ENCODE data around the gene HCFC2. TPM values are rescaled to one million over a fixed set of nuclear protein-coding genes. Genes with fewer than 3 reads are reported as not detected.

Gene HCFC2
- total and polyA plus RNA-seq, 2 experiments from 2014 or later, result 16.6 to 24.0 TPM

GRCh38 chr12:104080764-104081163 is 16.4 kb downstream of the HCFC2 start:
- Histone ChIP-seq H2AFZ (no peak overlapping the region), H3K36me3 (ENCODE audit: low read depth) (peaks cover 50% of the 10 kb centered on the region), H3K79me2 (ENCODE audit: insufficient read depth) (peaks cover 60% of the 10 kb centered on the region), H3K9me2 (ENCODE audit: insufficient read depth) (no peaks in the 10 kb centered on the region), H3F3A (ENCODE audit: insufficient read depth) (no peaks in the 10 kb centered on the region), H3K4me3 (no peak overlapping the region), H3K9me3 (ENCODE audit: low read depth) (no peaks in the 10 kb centered on the region), H3K4me1 (ENCODE audit: insufficient read depth) (no peaks in the 10 kb centered on the region), H3K9ac (no peak overlapping the region), H3K27ac (no peak overlapping the region), H4K20me1 (ENCODE audit: insufficient read depth) (no peaks in the 10 kb centered on the region), H3K27me3 (replicated peaks; ENCODE audit: insufficient read depth) (no peaks in the 10 kb centered on the region), H3K4me2 (ENCODE audit: unreplicated experiment) (no peak overlapping the region)
- WGBS, 2 experiments (ENCODE audit: low coverage in 1 of 2, low lambda C conversion rate in 2 of 2, missing lambda C conversion rate in 2 of 2), result 94 to 97% methylated on average over 1 of the region's 1 CpG
- DNase-seq, result no peak
- TF ChIP-seq EZH2phosphoT487 (IDR thresholded peaks at IDR 0.05; ENCODE audit: insufficient read depth, low read depth) (no peak), EZH2 (IDR thresholded peaks at IDR 0.05; ENCODE audit: insufficient read depth, poor library complexity, severe bottlenecking) (no peak)
- in situ Hi-C loops (cut with MboI), result no loop called here

DNA sequence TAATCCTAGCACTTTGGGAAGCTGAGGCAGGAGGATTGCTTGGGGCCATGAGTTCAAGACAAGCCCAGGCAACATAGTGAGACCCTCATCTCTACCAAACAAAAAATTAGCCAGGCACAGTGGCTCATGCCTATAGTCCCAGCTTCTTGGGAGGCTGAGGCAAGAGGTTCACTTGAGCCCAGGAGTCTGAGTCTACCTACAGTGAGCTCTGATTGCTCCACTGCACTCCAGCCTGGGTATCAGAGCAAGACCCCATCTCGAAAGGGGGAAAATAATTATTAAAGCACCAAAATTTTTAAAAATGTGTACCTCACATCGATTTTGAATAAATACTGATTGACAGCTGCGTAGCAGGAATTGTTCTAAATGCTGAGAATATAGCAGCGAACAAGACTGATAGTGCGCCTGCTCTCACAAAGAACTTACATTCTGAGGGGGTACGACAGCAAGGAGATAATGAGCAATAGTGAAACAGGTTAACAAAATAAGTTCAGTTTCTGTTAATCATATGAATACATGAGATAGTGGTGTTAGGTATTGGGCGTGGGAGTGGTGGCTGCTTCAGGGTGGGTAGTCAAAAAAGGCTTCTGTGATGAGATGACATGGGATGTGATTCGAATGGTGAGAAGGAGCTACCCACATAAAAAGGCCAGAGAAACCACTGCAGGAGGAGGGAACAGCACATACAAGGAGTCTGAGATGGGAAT is 19.6 kb downstream of the HCFC2 start:
- no peak overlapping the region for H3K4me2 ChIP-seq (ENCODE audit: unreplicated experiment)
- in situ Hi-C loops (cut with MboI), result no loop called here
- no peaks in the 10 kb centered on the region for H3K27me3 ChIP-seq (replicated peaks; ENCODE audit: insufficient read depth)
- no peak overlapping the region for H3K9ac ChIP-seq
- no peaks in the 10 kb centered on the region for H3K9me3 ChIP-seq (ENCODE audit: low read depth)
- no peak for DNase-seq
- no peaks in the 10 kb centered on the region for H4K20me1 ChIP-seq (ENCODE audit: insufficient read depth)
- peaks cover 76% of the 10 kb centered on the region for H3K36me3 ChIP-seq (ENCODE audit: low read depth)
- no peak overlapping the region for H3K27ac ChIP-seq
- no peak for TF ChIP-seq EZH2phosphoT487 (IDR thresholded peaks at IDR 0.05; ENCODE audit: insufficient read depth, low read depth)
- no peak for TF ChIP-seq EZH2 (IDR thresholded peaks at IDR 0.05; ENCODE audit: insufficient read depth, poor library complexity, severe bottlenecking)
- H3K4me1 ChIP-seq (ENCODE audit: insufficient read depth), result no peaks in the 10 kb centered on the region
- H3K79me2 ChIP-seq (ENCODE audit: insufficient read depth), result peaks cover 28% of the 10 kb centered on the region
- H3K9me2 ChIP-seq (ENCODE audit: insufficient read depth), result no peaks in the 10 kb centered on the region
- no peaks in the 10 kb centered on the region for H3F3A ChIP-seq (ENCODE audit: insufficient read depth)
- 97 to 98% methylated on average over 8 of the region's 8 CpGs for WGBS, 2 experiments (ENCODE audit: low coverage in 1 of 2, low lambda C conversion rate in 2 of 2, missing lambda C conversion rate in 2 of 2)
- no peak overlapping the region for H3K4me3 ChIP-seq
- no peak overlapping the region for H2AFZ ChIP-seq

- Histone ChIP-seq H3K36me3 (ENCODE audit: low read depth) (peaks cover 81% of the 10 kb centered on the region), H3K4me3 (no peak overlapping the region), H3K79me2 (ENCODE audit: insufficient read depth) (no peaks in the 10 kb centered on the region; the same call in 1 of the 2 replicates), H3K4me2 (ENCODE audit: unreplicated experiment) (no peak overlapping the region), H3K4me1 (ENCODE audit: insufficient read depth) (no peaks in the 10 kb centered on the region), H3K9me3 (ENCODE audit: low read depth) (no peaks in the 10 kb centered on the region), H3K9ac (no peak overlapping the region), H3K27me3 (replicated peaks; ENCODE audit: insufficient read depth) (no peaks in the 10 kb centered on the region), H3K27ac (no peak overlapping the region), H4K20me1 (ENCODE audit: insufficient read depth) (no peaks in the 10 kb centered on the region), H2AFZ (no peak overlapping the region), H3F3A (ENCODE audit: insufficient read depth) (no peaks in the 10 kb centered on the region), H3K9me2 (ENCODE audit: insufficient read depth) (no peaks in the 10 kb centered on the region)
- TF ChIP-seq EZH2 (IDR thresholded peaks at IDR 0.05; ENCODE audit: insufficient read depth, poor library complexity, severe bottlenecking) (no peak), EZH2phosphoT487 (IDR thresholded peaks at IDR 0.05; ENCODE audit: insufficient read depth, low read depth) (no peak)
- in situ Hi-C loops (cut with MboI), result no loop called here
- peak; percentile 20 for DNase-seq
- WGBS, 2 experiments (ENCODE audit: low coverage in 1 of 2, low lambda C conversion rate in 2 of 2, missing lambda C conversion rate in 2 of 2), result 92 to 97% methylated on average over 1 of the region's 1 CpG
Observed at GRCh38 chr12:104090685-104091084, 26.4 kb downstream of the HCFC2 start.

- H3K27ac ChIP-seq, result no peak overlapping the region
- no peaks in the 10 kb centered on the region for H3K4me1 ChIP-seq (ENCODE audit: insufficient read depth)
- no peaks in the 10 kb centered on the region for H3K9me2 ChIP-seq (ENCODE audit: insufficient read depth)
- no peak for DNase-seq
- WGBS, 2 experiments (ENCODE audit: low coverage in 1 of 2, low lambda C conversion rate in 2 of 2, missing lambda C conversion rate in 2 of 2), result 95 to 96% methylated on average over 4 of the region's 4 CpGs
- no peaks in the 10 kb centered on the region for H4K20me1 ChIP-seq (ENCODE audit: insufficient read depth)
- H3K9me3 ChIP-seq (ENCODE audit: low read depth), result no peaks in the 10 kb centered on the region
- H3K27me3 ChIP-seq (replicated peaks; ENCODE audit: insufficient read depth), result no peaks in the 10 kb centered on the region
- H3K9ac ChIP-seq, result no peak overlapping the region
- TF ChIP-seq EZH2 (IDR thresholded peaks at IDR 0.05; ENCODE audit: insufficient read depth, poor library complexity, severe bottlenecking) (no peak), EZH2phosphoT487 (IDR thresholded peaks at IDR 0.05; ENCODE audit: insufficient read depth, low read depth) (no peak)
- H3F3A ChIP-seq (ENCODE audit: insufficient read depth), result no peaks in the 10 kb centered on the region
- H3K4me2 ChIP-seq (ENCODE audit: unreplicated experiment), result no peak overlapping the region
- no peak overlapping the region for H2AFZ ChIP-seq
- no peaks in the 10 kb centered on the region for H3K79me2 ChIP-seq (ENCODE audit: insufficient read depth)
- peaks cover 80% of the 10 kb centered on the region for H3K36me3 ChIP-seq (ENCODE audit: low read depth)
- H3K4me3 ChIP-seq, result no peak overlapping the region
- in situ Hi-C loops (cut with MboI), result no loop called here
Observed at GRCh38 chr12:104091136-104091535, 26.8 kb downstream of the HCFC2 start.

Data from GM23248 (cell line).